Cardiac fibroblast (primary cell): ENCODE data around the gene FGD4.
A peak's percentile ranks its signal among the peaks of the same experiment; 100 is the strongest.

ENCODE experiments used
- DNase-seq, 2 donors: peaks; one replicate each; pipeline versions ENCODE4 v3.0.0 to v3.0.0-alpha.2; 2010; ENCODE audit warnings: low read depth in 2 of 2
- H3K4me3 ChIP-seq, 2 donors: replicated peaks in 1 of 2; 1 replicate in 1 of 2; 2 replicates in 1 of 2; pipeline ENCODE4 v1.5.1; 2011; ENCODE audit warnings: low read depth in 2 of 2, low read length in 2 of 2, mild to moderate bottlenecking in 2 of 2, moderate library complexity in 1 of 2
- CTCF ChIP-seq: IDR thresholded peaks from one replicate; pipeline ENCODE4 v1.5.1; 2011; ENCODE audit warnings: low read depth, mild to moderate bottlenecking, low read length, inconsistent platforms

FGD4 gene

DNA sequence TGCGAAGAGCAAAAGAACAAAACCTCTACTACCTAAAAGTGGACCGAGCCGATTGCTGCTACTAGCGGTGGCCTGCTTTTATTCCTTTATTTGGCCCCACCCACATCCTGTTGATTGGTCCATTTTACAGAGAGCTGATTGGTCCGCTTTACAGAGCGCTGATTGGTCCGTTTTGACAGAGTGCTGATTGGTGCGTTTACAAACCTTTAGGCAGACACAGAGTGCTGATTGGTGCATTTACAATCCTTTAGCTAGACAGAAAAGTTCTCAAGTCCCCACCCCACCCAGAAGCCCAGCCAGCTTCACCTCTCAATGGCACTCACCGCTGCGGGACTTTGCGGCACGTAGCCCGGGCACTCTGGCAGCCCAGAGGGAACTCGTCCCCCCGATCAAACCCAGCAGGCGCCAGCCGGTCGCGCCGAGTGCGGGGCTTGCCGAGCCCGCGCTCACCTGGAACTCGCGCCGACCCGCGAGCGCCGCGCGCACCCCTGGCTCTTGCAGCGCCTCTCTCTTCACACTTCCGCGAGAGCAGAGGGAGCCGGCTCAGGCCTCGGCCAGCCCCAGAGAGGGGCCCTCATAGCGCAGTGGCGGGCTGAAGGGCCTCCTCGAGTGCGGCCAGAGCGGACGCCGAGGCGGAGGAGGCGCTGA lies 8.7 kb upstream of the FGD4 start:
- peak; percentile 33 to 54 for DNase-seq

GRCh38 chr12:32395026-32395425 lies 4.3 kb upstream of the FGD4 start:
- H3K4me3 ChIP-seq: no peak overlapping the region
- no peak for TF ChIP-seq CTCF
- DNase-seq: no peak

More for the DNA sequence above, 8.7 kb upstream of the FGD4 start:
- H3K4me3 ChIP-seq: peak overlapping the region; percentile 27 to 41
- TF ChIP-seq CTCF: no peak

- DNase-seq: no peak
- TF ChIP-seq CTCF: no peak
- no peak overlapping the region for H3K4me3 ChIP-seq
Observed at GRCh38 chr12:32397696-32398095, 1.7 kb upstream of the FGD4 start.

- no peak for DNase-seq
- no peak for TF ChIP-seq CTCF
- no peak overlapping the region for H3K4me3 ChIP-seq
Observed at GRCh38 chr12:32398181-32398580, 1.2 kb upstream of the FGD4 start.

- no peak for DNase-seq
- no peak for TF ChIP-seq CTCF
- peak overlapping the region; percentile 79 to 89 for H3K4me3 ChIP-seq
Observed at GRCh38 chr12:32398816-32399369, 465 bp upstream of the FGD4 start.

DNA sequence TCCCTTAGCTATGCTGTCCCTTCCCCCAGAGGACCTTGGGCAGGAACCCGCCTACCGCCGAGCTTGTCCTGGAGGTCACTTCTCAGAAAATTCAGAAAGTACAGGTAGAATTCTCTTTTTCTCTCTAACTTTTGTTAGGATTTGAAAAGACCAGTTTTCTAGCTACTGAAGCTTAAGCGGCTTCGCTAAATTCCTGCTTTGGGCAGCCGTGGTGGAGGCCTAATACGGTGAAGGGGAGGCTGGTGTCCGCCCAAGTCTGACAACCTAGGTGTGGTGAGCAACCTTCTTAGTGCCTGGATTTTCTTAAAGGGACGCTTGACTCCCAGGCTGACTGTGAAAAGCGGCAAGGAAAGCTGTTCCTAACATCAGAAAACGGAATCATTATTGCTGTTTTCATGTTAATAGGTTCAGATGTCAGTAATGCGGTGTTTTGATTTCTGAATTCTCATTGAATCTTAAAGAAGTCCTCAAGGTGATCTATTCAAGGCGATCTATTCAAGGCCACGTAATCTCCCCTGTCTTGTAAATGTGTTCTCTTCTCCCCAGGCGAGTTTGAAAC lies 835 bp downstream of the FGD4 start:
- H3K4me3 ChIP-seq: peak overlapping the region; percentile 79 to 89
- no peak for TF ChIP-seq CTCF
- no peak for DNase-seq
